ENCODE results near the gene MSL2. TPM values are rescaled to one million over a fixed set of nuclear protein-coding genes. Genes with fewer than 3 reads are reported as not detected.

Gene MSL2
- total RNA-seq, 2 experiments from 2014 or later = 27.1 to 55.6 TPM

- ChIA-PET POLR2A (interaction anchor here (0.6 to 1.2 kb wide), 5 partner anchors 9 to 58 kb away, joined by 3 to 5 read pairs (median 3); no protein-coding TSS in a partner anchor), CTCF (ENCODE audit: unreplicated experiment) (no interaction called here)
- peak overlapping the region; percentile 91 for H3K4me3 ChIP-seq (ENCODE audit: low read depth, low read length, poor library complexity, severe bottlenecking)
Observed at GRCh38 chr3:136189859-136190617, 6.1 kb downstream of the MSL2 start.

GRCh38 chr3:136189043-136189442 lies 7.1 kb downstream of the MSL2 start:
- no peaks in the 10 kb centered on the region for H3K9me2 ChIP-seq (ENCODE audit: insufficient read depth, low read length)
- peaks cover 100% of the 10 kb centered on the region for H3K79me2 ChIP-seq (ENCODE audit: insufficient read depth, low read depth, low read length)
- no peak overlapping the region for H2AFZ ChIP-seq (ENCODE audit: low read length)
- DNase-seq (ENCODE audit: low spot score) = no peak
- peaks cover 57% of the 10 kb centered on the region for H3K36me3 ChIP-seq (ENCODE audit: insufficient read depth, low read length)
- CTCF ChIA-PET (ENCODE audit: unreplicated experiment) = no interaction called here
- H3K9me3 ChIP-seq (ENCODE audit: low read length) = peaks cover 5% of the 10 kb centered on the region; the same call in 1 of the 2 replicates
- TF ChIP-seq EZH2phosphoT487 (IDR thresholded peaks at IDR 0.05; ENCODE audit: borderline replicate concordance, low read depth, low read length) = no peak
- no peak for TF ChIP-seq CTCF (conservative IDR thresholded peaks at IDR 0.05; ENCODE audit: low read length)
- H3K27ac ChIP-seq (ENCODE audit: low read depth, low read length, poor library complexity, severe bottlenecking) = no peak overlapping the region
- peak overlapping the region; percentile 91 for H3K4me3 ChIP-seq (ENCODE audit: low read depth, low read length, poor library complexity, severe bottlenecking)
- peaks cover 77% of the 10 kb centered on the region for H4K20me1 ChIP-seq (ENCODE audit: insufficient read depth, low read length)
- H3K4me2 ChIP-seq (ENCODE audit: low read length) = peak overlapping the region; percentile 84
- intact Hi-C loops (cut with micrococcal nuclease; ENCODE audit: unreplicated experiment) = no loop called here
- H3K4me1 ChIP-seq (ENCODE audit: insufficient read depth, low read length, poor library complexity, severe bottlenecking) = peaks cover 61% of the 10 kb centered on the region
- BruUV-seq (replicated peaks) = no TSS peak
- POLR2A ChIA-PET = interaction anchor here (0.5 to 2.4 kb wide), 10 partner anchors 8 to 806 kb away, joined by 3 to 14 read pairs (median 4); partner anchors contain the start of gene MSL2

More at GRCh38 chr3:136189859-136190617, 6.1 kb downstream of the MSL2 start:
- peaks cover 5% of the 10 kb centered on the region; the same call in 1 of the 2 replicates for H3K9me3 ChIP-seq (ENCODE audit: low read length)
- DNase-seq (ENCODE audit: low spot score) = no peak
- H3K4me1 ChIP-seq (ENCODE audit: insufficient read depth, low read length, poor library complexity, severe bottlenecking) = peaks cover 61% of the 10 kb centered on the region
- H3K9me2 ChIP-seq (ENCODE audit: insufficient read depth, low read length) = no peaks in the 10 kb centered on the region
- H3K36me3 ChIP-seq (ENCODE audit: insufficient read depth, low read length) = peaks cover 62% of the 10 kb centered on the region
- no TSS peak for BruUV-seq (replicated peaks)
- H2AFZ ChIP-seq (ENCODE audit: low read length) = no peak overlapping the region
- no peak for TF ChIP-seq CTCF (conservative IDR thresholded peaks at IDR 0.05; ENCODE audit: low read length)
- TF ChIP-seq EZH2phosphoT487 (IDR thresholded peaks at IDR 0.05; ENCODE audit: borderline replicate concordance, low read depth, low read length) = no peak
- no peak overlapping the region for H3K27ac ChIP-seq (ENCODE audit: low read depth, low read length, poor library complexity, severe bottlenecking)
- intact Hi-C loops (cut with micrococcal nuclease; ENCODE audit: unreplicated experiment) = no loop called here
- H3K4me2 ChIP-seq (ENCODE audit: low read length) = peak overlapping the region; percentile 84
- peaks cover 83% of the 10 kb centered on the region for H4K20me1 ChIP-seq (ENCODE audit: insufficient read depth, low read length)
- peaks cover 100% of the 10 kb centered on the region for H3K79me2 ChIP-seq (ENCODE audit: insufficient read depth, low read depth, low read length)

- H3K4me2 ChIP-seq (ENCODE audit: low read length) = peak overlapping the region; percentile 84
- CTCF ChIA-PET (ENCODE audit: unreplicated experiment) = interaction anchor here (0.5 kb wide), 1 partner anchor 88 kb away, joined by 4 read pairs; no protein-coding TSS in a partner anchor
- TF ChIP-seq CTCF (conservative IDR thresholded peaks at IDR 0.05; ENCODE audit: low read length) = no peak
- no peak for TF ChIP-seq EZH2phosphoT487 (IDR thresholded peaks at IDR 0.05; ENCODE audit: borderline replicate concordance, low read depth, low read length)
- H3K4me3 ChIP-seq (ENCODE audit: low read depth, low read length, poor library complexity, severe bottlenecking) = peak overlapping the region; percentile 12
- POLR2A ChIA-PET = interaction anchor here (0.5 to 2.4 kb wide), 6 partner anchors 9 to 674 kb away, joined by 3 to 14 read pairs (median 6); partner anchors contain the start of genes MSL2 and NCK1
- DNase-seq (ENCODE audit: low spot score) = no peak
- no TSS peak for BruUV-seq (replicated peaks)
- H3K9me3 ChIP-seq (ENCODE audit: low read length) = peaks cover 5% of the 10 kb centered on the region; the same call in 1 of the 2 replicates
- no peak overlapping the region for H2AFZ ChIP-seq (ENCODE audit: low read length)
- H3K9me2 ChIP-seq (ENCODE audit: insufficient read depth, low read length) = no peaks in the 10 kb centered on the region
- intact Hi-C loops (cut with micrococcal nuclease; ENCODE audit: unreplicated experiment) = no loop called here
- H3K79me2 ChIP-seq (ENCODE audit: insufficient read depth, low read depth, low read length) = peaks cover 100% of the 10 kb centered on the region
- H3K4me1 ChIP-seq (ENCODE audit: insufficient read depth, low read length, poor library complexity, severe bottlenecking) = peaks cover 62% of the 10 kb centered on the region
- H4K20me1 ChIP-seq (ENCODE audit: insufficient read depth, low read length) = peaks cover 71% of the 10 kb centered on the region
- H3K27ac ChIP-seq (ENCODE audit: low read depth, low read length, poor library complexity, severe bottlenecking) = no peak overlapping the region
- peaks cover 45% of the 10 kb centered on the region for H3K36me3 ChIP-seq (ENCODE audit: insufficient read depth, low read length)
Observed at GRCh38 chr3:136187868-136188267, 8.3 kb downstream of the MSL2 start.

All from OCI-LY7 (cell line).